ENCODE measurements around the gene PCBP4. TPM values are rescaled to one million over a fixed set of nuclear protein-coding genes. Genes with fewer than 3 reads are reported as not detected.
A peak's percentile ranks its signal among the peaks of the same experiment; 100 is the strongest.

The PCBP4 gene
- total RNA-seq, 4 donors from 2014 or later = 22.4 to 382 (median 63.6) TPM

DNA sequence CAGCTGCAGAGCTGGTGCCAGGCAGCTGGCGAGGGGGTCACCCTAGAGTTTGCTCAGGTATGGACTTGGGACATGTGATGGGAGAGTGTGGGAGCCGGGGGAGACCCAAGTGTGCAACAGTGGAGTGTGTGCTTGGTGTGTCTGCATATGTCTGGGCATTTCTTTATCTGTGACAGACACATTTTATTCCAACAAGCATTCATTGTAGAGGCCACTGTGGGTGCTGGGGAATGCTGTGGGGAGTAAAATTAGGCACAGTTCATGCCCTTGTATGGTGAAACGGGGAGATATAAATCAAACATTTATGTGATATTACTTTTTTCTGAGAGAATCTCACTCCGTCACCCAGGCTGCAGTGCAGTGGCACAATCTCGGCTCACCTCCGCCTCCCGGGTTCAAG, 20.3 kb upstream of the PCBP4 start:
- no peak for DNase-seq
- H3K4me1 ChIP-seq = peaks cover 11 to 29% (median 23%) of the 10 kb centered on the region in 4 donors

DNA sequence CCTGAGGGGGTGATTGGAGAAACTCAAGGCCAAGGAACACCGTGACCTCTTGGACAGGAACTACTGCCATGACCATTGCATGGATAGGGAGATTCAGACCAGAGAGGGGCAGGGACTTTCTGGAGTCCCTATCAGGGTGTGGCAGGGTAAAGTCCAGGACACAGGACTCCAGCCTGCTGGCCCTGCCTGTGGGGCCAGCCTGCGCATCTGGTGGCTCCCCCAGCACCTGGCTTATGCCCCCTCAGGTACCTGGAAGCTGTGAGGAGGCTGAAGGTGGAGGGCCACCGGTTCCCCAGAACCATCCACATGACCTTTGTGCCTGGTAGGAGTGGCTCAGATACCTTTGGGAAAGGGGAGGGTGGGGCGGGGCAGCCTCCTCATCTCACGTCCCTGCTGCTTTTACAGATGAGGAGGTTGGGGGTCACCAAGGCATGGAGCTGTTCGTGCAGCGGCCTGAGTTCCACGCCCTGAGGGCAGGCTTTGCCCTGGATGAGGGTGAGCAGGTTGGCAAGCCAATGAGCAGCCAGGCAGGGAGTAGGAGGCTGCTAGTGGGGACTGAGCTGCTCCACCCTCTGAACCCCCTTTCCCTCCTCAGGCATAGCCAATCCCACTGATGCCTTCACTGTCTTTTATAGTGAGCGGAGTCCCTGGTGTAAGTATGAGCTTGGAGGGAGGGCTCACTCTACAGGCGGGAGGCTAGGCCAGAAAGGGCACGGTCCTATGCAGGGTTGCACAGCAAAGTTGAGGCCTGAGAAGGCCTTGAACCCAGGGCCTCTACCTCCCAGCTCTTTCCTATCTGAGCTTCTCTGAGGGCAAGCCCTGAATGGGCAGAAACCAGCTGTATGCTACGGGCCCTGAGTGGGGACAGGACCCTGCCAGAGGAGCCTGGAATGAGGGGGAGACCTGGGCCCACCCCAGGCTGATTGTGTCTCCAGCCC, 19.0 kb upstream of the PCBP4 start:
- intact Hi-C loops (cut with DNase I; ENCODE audit: low total_unique reads) = no loop called here
- WGBS, 2 donors (ENCODE audit: low coverage in 1 of 2) = 60 to 78% methylated on average over 1 to 9 of the region's 12 CpGs
- TF ChIP-seq POLR2AphosphoS5 (IDR thresholded peaks at IDR 0.05) (peak in 1 of 3 donors; percentile 46), POLR2A (IDR thresholded peaks at IDR 0.05) (no peak)
- peak; percentile 67 for DNase-seq
- H3K9me3 ChIP-seq = no peaks in the 10 kb centered on the region
- peak overlapping the region; percentile 57 to 93 (median 65) for H3K27ac ChIP-seq
- no peak overlapping the region for H3K4me3 ChIP-seq
- no peaks in the 10 kb centered on the region for H3K36me3 ChIP-seq
- in situ Hi-C loops (cut with MboI; ENCODE audit: low pct_ligation_motif_present in 1 of 4, low pct_unique_long_range_greater_than_20kb in 1 of 4, low sequenced_read_pairs in 3 of 4) = no loop called here
- H3K27me3 ChIP-seq = no peaks in the 10 kb centered on the region
- H3K4me1 ChIP-seq = peaks cover 18 to 42% (median 33%) of the 10 kb centered on the region in 4 donors

More for the DNA sequence above, 20.3 kb upstream of the PCBP4 start:
- TF ChIP-seq EP300 (IDR thresholded peaks at IDR 0.05; ENCODE audit: low read depth) (no peak), POLR2AphosphoS5 (IDR thresholded peaks at IDR 0.05) (no peak), POLR2A (IDR thresholded peaks at IDR 0.05) (no peak)
- TF ChIP-seq, protein P1, sequence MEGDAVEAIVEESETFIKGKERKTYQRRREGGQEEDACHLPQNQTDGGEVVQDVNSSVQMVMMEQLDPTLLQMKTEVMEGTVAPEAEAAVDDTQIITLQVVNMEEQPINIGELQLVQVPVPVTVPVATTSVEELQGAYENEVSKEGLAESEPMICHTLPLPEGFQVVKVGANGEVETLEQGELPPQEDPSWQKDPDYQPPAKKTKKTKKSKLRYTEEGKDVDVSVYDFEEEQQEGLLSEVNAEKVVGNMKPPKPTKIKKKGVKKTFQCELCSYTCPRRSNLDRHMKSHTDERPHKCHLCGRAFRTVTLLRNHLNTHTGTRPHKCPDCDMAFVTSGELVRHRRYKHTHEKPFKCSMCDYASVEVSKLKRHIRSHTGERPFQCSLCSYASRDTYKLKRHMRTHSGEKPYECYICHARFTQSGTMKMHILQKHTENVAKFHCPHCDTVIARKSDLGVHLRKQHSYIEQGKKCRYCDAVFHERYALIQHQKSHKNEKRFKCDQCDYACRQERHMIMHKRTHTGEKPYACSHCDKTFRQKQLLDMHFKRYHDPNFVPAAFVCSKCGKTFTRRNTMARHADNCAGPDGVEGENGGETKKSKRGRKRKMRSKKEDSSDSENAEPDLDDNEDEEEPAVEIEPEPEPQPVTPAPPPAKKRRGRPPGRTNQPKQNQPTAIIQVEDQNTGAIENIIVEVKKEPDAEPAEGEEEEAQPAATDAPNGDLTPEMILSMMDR (IDR thresholded peaks at IDR 0.05) = no peak
- H3K27me3 ChIP-seq = no peaks in the 10 kb centered on the region
- intact Hi-C loops (cut with DNase I; ENCODE audit: low total_unique reads) = no loop called here
- no peak overlapping the region for H3K4me3 ChIP-seq
- H3K36me3 ChIP-seq = no peaks in the 10 kb centered on the region
- in situ Hi-C loops (cut with MboI; ENCODE audit: low pct_ligation_motif_present in 1 of 4, low pct_unique_long_range_greater_than_20kb in 1 of 4, low sequenced_read_pairs in 3 of 4) = no loop called here
- 85 to 90% methylated on average over 5 to 7 of the region's 7 CpGs for WGBS, 2 donors (ENCODE audit: low coverage in 1 of 2)
- no peak overlapping the region for H3K27ac ChIP-seq
- H3K9me3 ChIP-seq = no peaks in the 10 kb centered on the region

DNA sequence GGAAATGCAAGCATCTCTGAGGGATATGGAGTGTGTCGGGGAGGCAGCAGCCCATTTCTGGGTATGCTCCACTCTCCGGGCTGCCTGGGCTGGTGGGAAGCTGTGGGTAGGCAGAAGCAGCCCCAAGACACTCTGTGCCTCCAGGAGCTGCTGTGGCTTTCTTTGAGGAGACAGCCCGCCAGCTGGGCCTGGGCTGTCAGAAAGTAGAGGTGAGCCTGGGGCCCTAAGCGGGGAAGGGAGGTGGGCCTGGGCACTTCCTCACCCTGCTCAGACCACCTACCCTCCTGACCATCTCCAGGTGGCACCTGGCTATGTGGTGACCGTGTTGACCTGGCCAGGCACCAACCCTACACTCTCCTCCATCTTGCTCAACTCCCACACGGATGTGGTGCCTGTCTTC, 17.8 kb upstream of the PCBP4 start:
- Histone ChIP-seq H3K4me3 (no peak overlapping the region), H3K27me3 (no peaks in the 10 kb centered on the region), H3K4me1 (peaks cover 18 to 48% (median 35%) of the 10 kb centered on the region in 4 donors), H3K36me3 (no peaks in the 10 kb centered on the region), H3K9me3 (no peaks in the 10 kb centered on the region), H3K27ac (peak overlapping the region in 3 of 4 donors; percentile 13 to 93 (median 66))
- 91% methylated on average over 6 of the region's 6 CpGs; no CpG with 5 or more reads in 1 of the 2 donors for WGBS, 2 donors (ENCODE audit: low coverage in 1 of 2)
- no peak for DNase-seq
- intact Hi-C loops (cut with DNase I; ENCODE audit: low total_unique reads) (no loop called here), in situ Hi-C loops (cut with MboI; ENCODE audit: low pct_ligation_motif_present in 1 of 4, low pct_unique_long_range_greater_than_20kb in 1 of 4, low sequenced_read_pairs in 3 of 4) (no loop called here)
- TF ChIP-seq POLR2A (IDR thresholded peaks at IDR 0.05) (no peak), EP300 (IDR thresholded peaks at IDR 0.05; ENCODE audit: low read depth) (no peak), POLR2AphosphoS5 (IDR thresholded peaks at IDR 0.05) (no peak)
- TF ChIP-seq, protein P1 (IDR thresholded peaks at IDR 0.05) = no peak

DNA sequence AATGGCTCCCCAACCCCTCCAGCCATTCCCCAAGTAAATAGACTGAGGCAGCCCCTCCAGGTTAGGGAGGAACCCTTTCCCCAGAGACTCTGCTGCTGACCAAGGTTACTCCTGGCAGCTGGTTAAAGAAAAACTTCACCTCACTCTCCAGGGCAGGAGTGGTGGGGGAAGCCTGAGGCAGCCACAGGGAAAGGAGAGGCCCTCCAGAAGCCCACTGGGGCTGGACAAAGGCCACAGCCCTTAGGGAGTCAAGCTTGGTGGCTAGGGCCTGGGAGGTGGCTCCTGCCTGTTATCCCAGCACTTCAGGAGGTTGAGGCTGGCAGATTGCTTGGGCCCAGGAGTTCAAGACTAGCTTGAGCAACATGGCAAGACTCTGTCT, 17.0 kb upstream of the PCBP4 start:
- intact Hi-C loops (cut with DNase I; ENCODE audit: low total_unique reads) (no loop called here), in situ Hi-C loops (cut with MboI; ENCODE audit: low pct_ligation_motif_present in 1 of 4, low pct_unique_long_range_greater_than_20kb in 1 of 4, low sequenced_read_pairs in 3 of 4) (no loop called here)
- TF ChIP-seq EP300 (IDR thresholded peaks at IDR 0.05; ENCODE audit: low read depth) = no peak
- TF ChIP-seq POLR2A (IDR thresholded peaks at IDR 0.05) = no peak
- no peak for TF ChIP-seq POLR2AphosphoS5 (IDR thresholded peaks at IDR 0.05)
- TF ChIP-seq, protein P1 (IDR thresholded peaks at IDR 0.05) = no peak
- H3K36me3 ChIP-seq = no peaks in the 10 kb centered on the region
- H3K4me3 ChIP-seq = peak overlapping the region in 1 of 4 donors; percentile 50
- DNase-seq = no peak
- H3K4me1 ChIP-seq = peaks cover 18 to 48% (median 35%) of the 10 kb centered on the region in 4 donors
- H3K27me3 ChIP-seq = no peaks in the 10 kb centered on the region
- H3K9me3 ChIP-seq = no peaks in the 10 kb centered on the region
- peak overlapping the region; percentile 89 to 99 (median 96) for H3K27ac ChIP-seq

Data from transverse colon (tissue), 4 donors.